GM21515 (cell line): ENCODE results near the gene SBF1.
"Not testable (repeated sequence)": the region's sequence is repeated elsewhere in the genome, so short reads cannot be mapped to it uniquely, and the experiment has no call there.

Experiments used
- ATAC-seq: cut with Tn5 transposase; IDR thresholded peaks from one replicate; pipeline ENCODE4 v1.9.1; 2021; ENCODE audit not compliant: unreplicated experiment

Gene SBF1

DNA sequence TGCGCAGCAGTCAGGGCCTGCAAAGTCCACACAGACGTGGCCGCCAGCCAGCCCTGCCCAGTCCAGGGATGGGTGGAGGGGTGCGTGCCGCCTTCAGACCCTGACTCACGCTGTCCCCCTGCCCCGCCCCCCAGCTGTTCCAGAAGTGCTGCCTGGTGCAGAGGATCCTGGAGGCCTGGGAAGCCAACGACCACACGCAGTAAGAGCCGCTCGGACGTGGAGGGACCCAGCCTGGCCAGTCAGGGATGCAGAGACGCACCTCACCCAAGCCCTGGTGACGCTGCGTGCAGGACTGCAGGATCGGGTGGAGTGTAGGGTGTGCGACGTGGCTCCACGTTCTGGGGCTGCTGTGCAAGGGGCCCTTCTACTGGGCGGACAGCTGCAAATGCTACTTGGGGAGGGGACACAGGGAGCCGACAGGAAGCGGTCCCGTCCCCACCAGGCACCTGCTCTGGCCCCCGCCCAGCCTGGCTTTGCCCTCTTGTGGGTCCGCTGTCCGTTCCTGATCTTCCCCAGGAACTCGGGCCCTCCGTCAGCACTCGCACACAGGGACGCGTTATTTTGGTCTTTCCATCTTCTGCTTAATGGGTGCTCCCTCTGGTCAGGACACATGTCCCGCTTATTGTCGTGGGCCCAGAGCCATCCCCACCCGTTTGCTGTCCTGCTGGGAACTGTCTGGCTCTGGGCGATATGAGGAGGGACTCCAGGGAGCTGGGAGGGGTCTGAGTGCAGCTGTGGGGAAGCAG lies 42.5 kb downstream of the SBF1 start:
- no peak for ATAC-seq

DNA sequence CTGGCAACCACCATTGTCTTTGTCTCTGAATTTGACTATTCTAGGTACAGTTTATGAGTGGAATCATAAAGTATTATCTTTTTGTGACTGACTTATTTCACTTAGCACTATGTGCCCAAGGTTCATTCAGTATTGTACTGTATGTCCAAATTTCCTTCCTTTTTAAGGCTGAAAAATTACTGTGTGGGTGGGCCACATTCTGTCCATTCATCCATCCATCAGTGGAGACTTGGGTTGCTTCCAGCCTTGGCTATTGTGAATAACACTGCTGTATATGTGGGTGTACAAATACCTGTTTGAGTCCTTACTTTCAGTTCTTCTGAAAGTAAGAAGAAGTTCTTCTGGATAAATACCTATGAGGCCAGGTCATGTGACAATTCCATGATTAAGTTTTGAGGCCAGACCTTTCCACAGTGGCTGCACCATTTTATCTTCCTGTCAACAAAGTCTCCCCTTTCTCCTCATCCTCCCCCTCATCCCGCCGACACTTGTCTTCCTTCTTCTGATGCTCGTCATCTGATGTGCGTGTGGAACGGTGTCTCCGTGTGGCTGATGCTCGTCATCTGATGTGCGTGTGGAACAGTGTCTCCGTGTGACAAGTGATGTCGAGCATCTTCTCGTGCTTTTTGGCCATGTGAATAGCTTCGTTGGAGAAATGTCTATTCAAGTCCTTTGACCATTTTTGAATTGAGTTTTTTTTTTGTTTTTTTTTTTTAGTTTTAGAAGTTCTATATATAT lies 49.5 kb downstream of the SBF1 start:
- ATAC-seq = no peak

GRCh38 chr22:50423956-50424355 lies 50.9 kb downstream of the SBF1 start:
- no peak for ATAC-seq

DNA sequence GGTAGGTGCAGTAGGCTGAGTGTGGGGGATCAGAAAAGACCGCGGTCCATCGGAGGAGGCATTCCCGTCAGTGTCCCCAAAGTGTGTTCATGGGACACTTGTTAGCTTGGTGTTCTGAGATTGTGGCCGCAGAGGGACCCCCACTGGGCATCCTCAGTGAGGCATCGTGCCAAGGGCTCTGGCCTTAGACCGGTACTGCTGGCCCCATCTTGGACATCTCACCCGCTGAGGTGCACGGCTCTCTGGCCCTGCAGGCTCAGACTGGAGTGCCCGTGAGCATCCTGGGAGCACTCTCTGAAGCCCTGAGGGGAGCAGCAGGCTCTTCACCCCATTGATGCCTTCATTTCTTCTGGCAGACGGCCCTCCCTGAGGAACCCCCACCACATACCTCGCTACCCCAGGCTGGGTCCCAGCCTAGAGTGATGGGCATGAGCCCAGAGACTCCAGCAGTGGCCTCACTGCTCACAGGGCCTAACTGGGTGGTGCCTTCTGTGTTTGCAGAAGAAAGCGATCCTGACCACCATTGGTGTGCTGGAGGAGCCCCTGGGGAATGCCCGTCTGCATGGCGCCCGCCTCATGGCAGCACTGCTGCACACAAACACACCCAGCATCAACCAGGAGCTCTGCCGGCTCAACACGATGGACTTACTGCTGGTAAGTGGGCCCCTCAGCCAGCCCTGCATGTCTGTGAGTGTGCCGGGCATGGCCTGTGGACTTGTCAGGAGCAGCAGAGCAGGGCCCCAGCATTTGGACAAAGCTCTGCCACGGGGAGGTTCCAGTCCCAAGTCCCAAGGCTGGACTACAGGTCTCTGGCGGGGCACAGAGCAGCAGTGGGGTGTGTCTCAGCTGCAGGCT lies 51.6 kb downstream of the SBF1 start:
- ATAC-seq = no peak

- ATAC-seq = no peak
Observed at GRCh38 chr22:50422046-50422445, 52.8 kb downstream of the SBF1 start.

DNA sequence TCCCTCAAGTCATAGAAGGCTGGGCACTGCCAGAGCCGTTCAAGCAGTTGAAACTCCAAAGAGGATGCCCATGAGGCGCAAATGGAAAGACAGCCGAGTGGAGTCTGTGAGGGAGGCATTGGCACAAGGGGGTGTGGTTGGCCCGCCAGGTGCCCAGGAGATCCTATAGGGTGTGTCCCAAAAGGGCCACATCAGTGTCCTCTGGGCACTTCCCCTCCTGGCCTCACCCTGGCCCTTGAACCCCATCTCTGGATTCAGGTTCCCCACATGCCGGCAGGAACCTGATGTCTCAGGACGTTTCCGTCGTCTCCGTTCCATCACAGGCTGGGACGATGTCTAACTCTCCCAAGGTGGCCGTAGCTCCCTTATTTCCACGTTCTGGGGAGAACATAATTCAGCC lies 54.3 kb downstream of the SBF1 start:
- ATAC-seq = no peak

- no peak for ATAC-seq
Observed at GRCh38 chr22:50420015-50420414, 54.8 kb downstream of the SBF1 start.

DNA sequence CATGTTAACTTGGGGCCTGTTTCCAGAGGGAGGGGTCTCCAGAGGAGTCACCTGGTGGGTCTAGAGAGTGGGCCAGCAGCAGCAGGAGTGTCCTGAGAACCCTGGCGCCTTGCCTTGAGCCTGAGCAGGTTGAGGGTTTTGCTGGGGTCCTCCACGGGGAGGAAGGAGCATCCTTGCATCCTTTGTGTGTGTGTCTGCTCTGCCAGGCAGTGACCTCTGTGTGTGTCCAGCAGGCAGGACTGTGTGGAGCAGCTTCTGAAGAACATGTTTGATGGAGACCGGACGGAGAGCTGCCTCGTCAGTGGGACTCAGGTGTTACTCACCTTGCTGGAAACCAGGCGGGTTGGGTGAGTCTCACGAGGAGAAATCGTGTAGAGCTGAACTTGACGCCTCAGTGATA lies 55.7 kb downstream of the SBF1 start:
- no peak for ATAC-seq

DNA sequence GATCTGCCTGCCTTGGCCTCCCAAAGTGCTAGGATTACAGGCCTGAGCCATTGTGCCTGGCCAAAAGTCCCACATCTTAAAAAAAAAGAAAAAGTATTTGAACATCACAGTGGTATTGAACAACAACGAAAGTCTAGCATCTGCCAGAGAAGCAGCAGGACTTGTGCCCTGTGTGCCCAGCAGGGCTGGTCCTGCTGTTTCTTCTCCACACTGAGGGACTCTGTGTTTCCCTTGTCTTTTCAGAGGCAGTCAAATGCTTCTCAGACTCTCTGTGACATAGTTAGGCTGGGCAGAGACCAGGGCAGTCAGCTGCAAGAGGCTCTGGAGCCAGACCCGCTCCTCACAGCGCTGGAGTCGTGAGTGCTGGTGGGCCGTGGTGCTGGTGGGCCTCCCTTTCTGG lies 56.2 kb downstream of the SBF1 start:
- no peak for ATAC-seq

- ATAC-seq = no peak
Observed at GRCh38 chr22:50417411-50418210, 57.2 kb downstream of the SBF1 start.

- no peak for ATAC-seq
Observed at GRCh38 chr22:50416996-50417395, 57.8 kb downstream of the SBF1 start.

GRCh38 chr22:50415426-50415825 lies 59.4 kb downstream of the SBF1 start:
- no peak for ATAC-seq

DNA sequence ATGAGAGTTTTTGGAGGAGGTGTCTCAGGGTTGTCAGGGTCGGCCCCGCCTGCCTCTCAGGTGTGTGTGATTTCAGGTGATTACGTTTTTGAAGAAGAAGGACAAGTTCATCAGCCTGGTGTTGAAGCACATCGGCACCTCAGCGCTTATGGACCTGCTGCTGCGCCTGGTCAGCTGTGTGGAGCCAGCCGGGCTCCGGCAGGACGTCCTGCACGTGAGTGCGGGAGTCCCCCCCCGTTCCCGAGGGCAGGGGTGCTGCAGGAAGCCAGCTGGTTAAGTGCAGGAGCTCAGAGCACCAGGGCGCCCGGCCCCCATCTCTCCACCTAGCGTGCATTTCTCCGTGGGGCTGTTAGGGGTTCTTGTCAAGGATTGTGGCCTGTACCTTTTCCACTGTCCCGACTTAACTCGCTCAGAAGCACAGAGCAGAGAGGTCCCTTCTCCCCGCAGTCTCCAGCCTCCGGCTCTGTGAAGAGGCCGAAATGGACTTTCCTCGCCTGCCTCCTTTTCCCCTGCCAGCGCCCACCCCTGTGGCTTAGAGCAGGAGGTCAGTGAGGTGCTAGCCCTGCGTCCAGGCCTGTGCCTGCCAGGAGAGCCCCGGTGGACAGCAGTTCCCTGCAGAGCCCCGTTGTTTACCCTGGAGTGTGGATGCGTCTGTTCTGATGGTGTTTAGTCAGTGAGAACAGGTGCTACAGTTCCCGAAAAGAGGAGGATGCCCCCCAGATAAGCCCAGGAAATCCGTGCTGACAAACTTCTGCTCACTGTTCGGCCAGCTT lies 60.2 kb downstream of the SBF1 start:
- ATAC-seq = no peak

DNA sequence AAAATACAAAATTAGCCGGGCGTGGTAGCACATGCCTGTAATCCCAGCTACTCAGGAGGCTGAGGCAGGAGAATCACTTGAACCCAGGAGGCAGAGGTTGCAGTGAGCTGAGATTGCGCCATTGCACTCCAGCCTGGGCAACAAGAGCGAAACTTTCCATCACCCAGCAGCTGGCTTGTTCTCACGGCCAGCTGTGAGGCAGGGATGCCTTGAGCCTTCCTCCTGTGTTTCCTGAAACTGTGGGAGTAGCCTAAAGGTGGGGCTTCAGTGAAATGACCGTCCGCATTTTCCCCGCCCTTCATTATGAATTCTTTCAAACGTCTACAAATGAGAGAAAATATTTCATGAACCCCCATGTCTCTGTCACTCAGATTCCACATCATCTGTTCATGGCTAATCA lies 65.9 kb downstream of the SBF1 start:
- ATAC-seq = not testable (repeated sequence)

- ATAC-seq = no peak
Observed at GRCh38 chr22:50408311-50408710, 66.5 kb downstream of the SBF1 start.

GRCh38 chr22:50406416-50407170 lies 68.2 kb downstream of the SBF1 start:
- ATAC-seq = no peak

DNA sequence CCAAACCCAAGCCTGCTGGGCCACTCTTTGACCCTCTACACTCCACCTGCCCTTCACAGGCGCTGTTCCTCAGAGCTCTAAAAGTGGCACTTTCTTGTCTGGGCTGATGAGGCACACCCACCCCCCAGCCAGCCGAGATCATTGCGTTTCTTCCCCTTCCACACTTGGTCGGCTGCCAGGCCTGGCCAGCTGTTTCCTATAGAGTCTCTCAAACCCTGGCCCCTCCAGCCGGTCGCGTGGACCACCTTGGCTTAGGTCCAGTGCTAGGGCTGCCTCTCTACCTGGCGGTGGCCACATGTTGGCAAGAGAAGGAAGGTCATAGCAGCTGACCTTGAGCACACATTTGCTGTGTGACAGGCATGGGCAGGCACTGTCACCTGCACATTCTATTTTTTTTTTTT lies 71.1 kb downstream of the SBF1 start:
- no peak for ATAC-seq

- no peak for ATAC-seq
Observed at GRCh38 chr22:50401907-50402306, 72.9 kb downstream of the SBF1 start.

DNA sequence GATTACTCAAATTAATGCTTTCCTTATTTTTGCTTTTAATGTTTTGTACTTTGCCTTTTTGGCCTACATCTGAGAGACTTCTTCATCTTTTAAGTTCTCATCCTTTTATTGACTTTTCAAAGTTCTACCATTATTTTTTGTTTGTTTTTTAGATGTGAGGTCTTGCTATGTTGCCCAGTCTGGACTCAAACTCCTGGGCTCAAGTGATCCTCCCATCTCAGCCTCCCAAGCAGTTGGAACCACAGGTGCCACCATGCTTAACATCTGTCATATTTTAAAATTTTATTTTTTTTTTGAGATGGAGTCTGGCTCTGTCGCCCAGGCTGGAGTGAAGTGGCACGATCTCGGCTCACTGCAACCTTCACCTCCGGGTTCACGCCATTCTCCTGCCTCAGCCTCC lies 73.9 kb downstream of the SBF1 start:
- ATAC-seq = no peak
